Measurements from ENCODE around the gene OR6B2. TPM values are rescaled to one million over a fixed set of nuclear protein-coding genes. Genes with fewer than 3 reads are reported as not detected.

Gene OR6B2
- polyA plus RNA-seq, 1 donor: not detected

DNA sequence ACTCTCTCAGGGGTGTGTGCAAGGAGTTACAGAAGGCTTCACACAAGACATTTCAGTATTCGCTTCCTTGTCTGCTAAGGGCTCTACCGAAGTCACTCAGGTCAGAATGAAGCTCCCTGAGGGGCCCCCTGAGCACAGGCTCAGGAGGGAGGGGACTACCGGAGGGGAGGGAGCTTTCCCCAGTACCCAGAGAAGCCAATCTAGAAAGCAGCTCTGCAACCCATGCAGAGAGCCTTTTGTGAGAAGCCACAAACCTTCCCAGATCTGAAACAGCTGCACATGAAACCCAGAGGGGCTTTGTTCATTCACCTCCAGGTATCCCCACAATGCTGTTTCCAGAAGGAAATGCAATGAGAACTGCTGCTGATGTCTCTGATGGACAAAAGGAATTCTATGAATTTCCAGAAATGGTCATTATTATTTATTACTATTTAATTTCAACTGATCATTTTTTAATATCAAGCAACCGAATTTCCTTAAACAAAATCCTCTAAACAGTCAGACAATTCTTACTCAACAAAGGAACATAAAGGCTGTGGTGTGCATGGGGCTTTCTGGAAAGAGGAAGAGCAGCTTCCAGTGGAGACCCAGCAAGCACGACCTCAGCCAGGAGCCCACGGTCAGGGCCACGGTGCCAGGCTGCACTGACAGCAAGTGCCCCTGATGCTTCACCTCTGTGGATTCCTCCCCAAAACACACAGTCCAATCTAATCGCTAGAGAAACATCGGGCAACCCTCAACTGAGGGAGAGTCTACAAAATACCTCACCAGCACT, 47.0 kb downstream of the OR6B2 start:
- H3K27ac ChIP-seq (ENCODE audit: low read length): no peak overlapping the region
- no peaks in the 10 kb centered on the region for H3K27me3 ChIP-seq (ENCODE audit: control insufficient read depth, insufficient read depth, low read length)
- H3K36me3 ChIP-seq (ENCODE audit: control insufficient read depth, insufficient read depth, low read length): peaks cover 67% of the 10 kb centered on the region
- no peaks in the 10 kb centered on the region for H3K4me1 ChIP-seq (ENCODE audit: control insufficient read depth, insufficient read depth, low read length)
- 100% methylated on average over 1 of the region's 9 CpGs for WGBS (ENCODE audit: insufficient coverage, low lambda C conversion rate)
- no peak for DNase-seq
- H3K4me3 ChIP-seq (ENCODE audit: low read length): no peak overlapping the region
- peaks cover 10% of the 10 kb centered on the region for H3K9me3 ChIP-seq (ENCODE audit: control insufficient read depth, low read depth, low read length)

Other genes with a start within 250 kb of the OR6B2 start
- gene NDUFA10, start 5.1 kb downstream of the OR6B2 start, polyA plus RNA-seq: 133 TPM
- not detected for gene OR6B3, start 23.1 kb upstream of the OR6B2 start, polyA plus RNA-seq
- gene COPS9, start 105.9 kb upstream of the OR6B2 start, polyA plus RNA-seq: 106 TPM
- gene OTOS, start 110.2 kb upstream of the OR6B2 start, polyA plus RNA-seq: not detected

All from large intestine (tissue), 3 donors.